HG02981 (cell line): ENCODE measurements around the gene AKAP12.

Source experiments
- ATAC-seq: cut with Tn5 transposase; IDR thresholded peaks from one replicate; pipeline ENCODE4 v1.9.1; 2021; ENCODE audit warnings: mild to moderate bottlenecking, moderate library complexity; ENCODE audit not compliant: unreplicated experiment

The AKAP12 gene

DNA sequence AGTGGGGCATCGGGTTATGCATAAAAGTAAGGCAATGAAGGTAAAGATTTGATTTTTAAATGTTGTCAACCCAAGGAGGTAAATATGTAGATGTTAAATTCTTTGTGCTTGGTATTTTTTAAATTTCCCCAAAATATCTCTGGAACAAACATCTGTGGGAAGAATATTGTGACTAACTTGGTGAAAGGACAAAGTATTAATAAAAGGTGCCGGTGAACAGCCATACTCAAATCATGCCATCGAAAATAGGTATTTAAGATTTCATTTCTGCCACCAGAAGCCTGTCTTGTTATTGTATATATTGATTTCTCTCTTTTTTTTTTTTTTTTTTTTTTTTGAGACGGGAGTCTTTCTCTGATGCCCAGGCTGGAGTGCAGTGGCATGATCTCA is 164.1 kb downstream of the AKAP12 start:
- ATAC-seq = no peak
